GM12878 (cell line): Measurements from ENCODE around the gene CAMTA2. TPM values are rescaled to one million over a fixed set of nuclear protein-coding genes. Genes with fewer than 3 reads are reported as not detected.

Source experiments
- ATAC-seq: fragments of 200-7000 bp; cut with Tn5 transposase; 3 replicates; pipeline ENCODE4 v1.9.1; 2020; ENCODE audit warnings: mild to moderate bottlenecking, moderate library complexity
- BruUV-seq: library from RNA; stranded (reverse); fragments of 400-500 nt; replicated peaks from 2 replicates; lab custom pipeline; 2021; lab: Mats Ljungman, UMichigan
- CTCF ChIA-PET: fragments of 300-600 bp; sonication (Branson Sonifier 250); formaldehyde crosslinking; extraction: SDS; loops from one replicate; lab custom pipeline; 2021; ENCODE audit warnings: inconsistent platforms; lab: Yijun Ruan, JAX
- POLR2A ChIA-PET: fragments of 350-600 bp; formaldehyde crosslinking; extraction: SDS; loops from one replicate; lab custom pipeline; 2021; ENCODE audit warnings: inconsistent platforms; lab: Charles Lee
- RAD21 ChIA-PET: fragments of 300-600 bp; sonication (Branson Sonifier 250); formaldehyde crosslinking; loops from one replicate; lab custom pipeline; 2023; ENCODE audit warnings: antibody characterized with exemption; ENCODE audit not compliant: unreplicated experiment; lab: Charles Lee
- SMC1A ChIA-PET: fragments of 300-600 bp; sonication (Branson Sonifier 250); formaldehyde crosslinking; loops from one replicate; lab custom pipeline; 2023; ENCODE audit not compliant: unreplicated experiment, uncharacterized antibody; lab: Charles Lee
- DNase-seq: peaks from one replicate; pipeline ENCODE4 v3.0.0-alpha.2; 2011; ENCODE audit warnings: low read depth, low spot score
- FAIRE-seq: peaks from 3 replicates; lab custom pipeline; 2011; peaks lifted over from hg19 to GRCh38; lab: Jason Lieb, UNC
- H2AFZ ChIP-seq: 2 replicates; pipeline ENCODE4 v1.6.0; 2011; ENCODE audit warnings: low read depth, low read length, control low read depth; ENCODE audit not compliant: control insufficient read depth
- H3K27ac ChIP-seq: 2 replicates; pipeline ENCODE4 v1.5.1; 2011; ENCODE audit warnings: control low read depth; ENCODE audit not compliant: control insufficient read depth, insufficient read depth
- H3K27me3 ChIP-seq, 2 experiments: replicated peaks in 1 of 2; 2 replicates each; pipeline versions ENCODE4 v1.6.0 to v1.6.1; 2011; ENCODE audit warnings: low read length in 1 of 2; ENCODE audit not compliant: control insufficient read depth in 2 of 2, insufficient read depth in 2 of 2
- H3K36me3 ChIP-seq, 2 experiments: 2 replicates each; pipeline ENCODE4 v1.5.1; 2011; ENCODE audit warnings: low read length in 1 of 2; ENCODE audit not compliant: control insufficient read depth in 2 of 2, insufficient read depth in 2 of 2
- H3K4me1 ChIP-seq: 2 replicates; pipeline ENCODE4 v1.6.1; 2011; ENCODE audit warnings: mild to moderate bottlenecking, low read length, moderate library complexity, mixed read lengths; ENCODE audit not compliant: control insufficient read depth, insufficient read depth
- H3K4me2 ChIP-seq: 2 replicates; pipeline ENCODE4 v1.6.0; 2011; ENCODE audit warnings: control low read depth; ENCODE audit not compliant: control insufficient read depth, insufficient read depth
- H3K4me3 ChIP-seq: fragments of 200-600 bp; sonication (generic); 2 replicates; pipeline ENCODE4 v1.5.1; 2016
- H3K79me2 ChIP-seq: 2 replicates; pipeline ENCODE4 v1.6.0; 2011; ENCODE audit warnings: low read length; ENCODE audit not compliant: control insufficient read depth, insufficient read depth
- H3K9ac ChIP-seq: 2 replicates; pipeline ENCODE4 v1.8.0; 2011; ENCODE audit warnings: low read length, control low read depth, mixed read lengths; ENCODE audit not compliant: control insufficient read depth, insufficient read depth
- H3K9me3 ChIP-seq: replicated peaks from 3 replicates; pipeline ENCODE4 v1.5.1; 2011; ENCODE audit warnings: mild to moderate bottlenecking, low read length; ENCODE audit not compliant: control insufficient read depth, insufficient read depth
- H4K20me1 ChIP-seq: 2 replicates; pipeline ENCODE4 v1.6.0; 2011; ENCODE audit not compliant: control insufficient read depth, insufficient read depth
- CBX3 ChIP-seq: fragments of 200-600 bp; sonication (generic); IDR thresholded peaks from 2 replicates; pipeline ENCODE4 v1.6.1; 2016; ENCODE audit warnings: low read depth, borderline replicate concordance
- MXI1 ChIP-seq: fragments of 150-350 bp; IDR thresholded peaks from 2 replicates; pipeline ENCODE4 v1.6.1; 2011; ENCODE audit warnings: low read depth, mild to moderate bottlenecking, inconsistent platforms, low read length, improper control_type of control experiment
- SUPT20H ChIP-seq: IDR thresholded peaks from 2 replicates; pipeline ENCODE4 v1.6.1; 2011; ENCODE audit warnings: low read depth, mild to moderate bottlenecking, low read length, moderate library complexity, borderline replicate concordance; ENCODE audit not compliant: control insufficient read depth
- WGBS: methylation state at CpG from one replicate; pipeline ENCODE4 v1.1.6; 2016; ENCODE audit warnings: low lambda C conversion rate; ENCODE audit not compliant: insufficient replicate concordance, insufficient coverage; ENCODE audit errors: missing lambda C conversion rate; 5-methylcytosine and 5-hydroxymethylcytosine counted together
- in situ Hi-C: fragments of 300-500 bp; cut with MboI; formaldehyde crosslinking; loops from 9 replicates; pipeline ENCODE4 v1.14.3; 2018; ENCODE audit warnings: mixed read lengths
- intact Hi-C: fragments of 100-400 bp; cut with micrococcal nuclease; formaldehyde crosslinking; loops from one replicate; pipeline ENCODE4 v1.14.2; 2022; ENCODE audit not compliant: unreplicated experiment
- polyA plus RNA-seq, 11 experiments: library from polyadenylated mRNA; depleted of rRNA in 4 of 11; unstranded in 6 of 11; stranded (reverse) in 5 of 11; fragments of >200 nt; fragmentation: Nextera tagmentation in 4 of 11; fragmentation: Illumina TruSeq in 1 of 11; extraction: Ambion mirVana in 4 of 11; extraction: Trizol in 1 of 11; gene quantifications; 1 replicate in 1 of 11; 2 replicates in 10 of 11; pipeline versions ENCODE4 v1.2.1 to v1.2.3, GENCODE V29; 2011 to 2016; ENCODE audit warnings: inconsistent platforms in 2 of 11, missing spikeins in 2 of 11, low read depth in 1 of 11
- total RNA-seq, 4 experiments: library from RNA; depleted of rRNA in 3 of 4; stranded (reverse); fragments of >200 nt in 3 of 4; fragmentation: Illumina TruSeq in 1 of 4; extraction: Trizol in 1 of 4; gene quantifications; 2 replicates each; pipeline versions ENCODE4 v1.2.1 to v1.2.3, GENCODE V29; 2013 to 2021

The CAMTA2 gene
- total and polyA plus RNA-seq, 10 of the 15 experiments (the other 5 are each of a cell fraction or from before 2014, with no cell fraction given): 0.42 to 29.3 (median 11.2) TPM

DNA sequence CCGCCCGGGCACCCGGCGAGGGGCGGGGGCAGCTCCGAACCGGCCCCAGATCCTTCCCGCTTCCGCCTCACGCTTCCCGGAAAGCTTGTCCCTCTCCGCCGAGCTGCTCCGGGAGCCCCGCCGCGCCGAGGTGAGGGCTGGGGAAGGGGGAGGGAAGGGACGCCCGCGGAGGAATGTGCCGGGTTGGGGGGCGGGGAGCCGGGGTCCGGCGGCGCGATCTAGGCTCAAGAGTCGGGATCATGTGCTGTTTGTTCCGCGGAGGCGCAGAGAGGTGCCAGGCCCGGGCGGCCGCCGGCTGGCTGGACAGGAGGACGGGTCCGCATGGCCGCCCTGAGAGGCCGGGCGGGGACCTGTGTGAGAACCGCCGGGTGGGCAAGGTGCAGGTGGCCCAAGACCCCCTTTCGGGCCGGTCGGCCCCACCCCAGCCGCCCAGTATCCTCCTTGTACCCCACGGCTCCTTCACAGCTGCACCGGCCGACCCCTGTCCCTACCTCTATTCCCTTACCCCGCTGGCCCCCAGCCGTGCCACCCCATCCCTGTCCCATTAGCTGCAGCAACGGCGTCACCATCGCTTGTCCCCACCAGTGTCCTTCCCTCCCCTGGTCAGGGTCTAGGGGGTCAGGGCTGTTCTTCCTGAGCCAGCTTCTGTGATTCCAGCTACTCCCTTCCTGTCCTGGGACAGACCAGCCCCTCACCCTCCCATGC, 10.7 kb upstream of the CAMTA2 start:
- intact Hi-C loops: loop anchor here (5.0 kb wide), 1 partner anchor 34 kb away; no protein-coding TSS in a partner anchor
- peak overlapping the region; percentile 87 for H3K9ac ChIP-seq

More for the DNA sequence above, 10.7 kb upstream of the CAMTA2 start:
- ChIA-PET CTCF (interaction anchor here (0.6 to 2.5 kb wide), 4 partner anchors 11 to 186 kb away, joined by 3 to 12 read pairs (median 4); no protein-coding TSS in a partner anchor), SMC1A (interaction anchor here (1.0 to 1.6 kb wide), 3 partner anchors 10 to 31 kb away, joined by 3 to 10 read pairs (median 4); partner anchors contain the start of genes CAMTA2 and SPAG7), RAD21 (interaction anchor here (1.1 to 1.7 kb wide), 4 partner anchors 10 to 58 kb away, joined by 3 to 15 read pairs (median 8); partner anchors contain the start of genes CAMTA2, RNF167, SLC25A11 and SPAG7), POLR2A (interaction anchor here (0.6 to 3.7 kb wide), 10 partner anchors 9 to 488 kb away, joined by 3 to 22 read pairs (median 5); partner anchors contain the start of genes CAMTA2, DERL2, MIS12 and PFN1)
- TF ChIP-seq MXI1 (0 out of 2 replicates have a peak, but pooled peaks have one; percentile 44), CBX3 (no peak), SUPT20H (no peak)
- DNase-seq (no peak), FAIRE-seq (no peak), ATAC-seq (peak; percentile 9)
- Histone ChIP-seq H3K4me1 (peaks cover 11% of the 10 kb centered on the region), H4K20me1 (no peaks in the 10 kb centered on the region), H3K36me3 (peaks cover 10 to 16% of the 10 kb centered on the region in 2 experiments; a peak in 3 of 4 replicates), H3K27me3 (no peaks in the 10 kb centered on the region), H3K79me2 (peaks cover 25% of the 10 kb centered on the region), H3K27ac (peak overlapping the region; percentile 76), H3K9me3 (no peaks in the 10 kb centered on the region), H2AFZ (peak overlapping the region; percentile 51), H3K4me2 (peak overlapping the region; percentile 99), H3K4me3 (peak overlapping the region; percentile 99)
- WGBS: 1% methylated on average over 33 of the region's 55 CpGs
- in situ Hi-C loops: no loop called here
- no TSS peak for BruUV-seq
